HepG2 (cell line): ENCODE results near the gene CABLES2. TPM values are rescaled to one million over a fixed set of nuclear protein-coding genes. Genes with fewer than 3 reads are reported as not detected.

Source experiments
- ATF1 ChIP-seq: IDR thresholded peaks from 2 replicates; pipeline ENCODE4 v1.6.1; 2016; ENCODE audit warnings: mild to moderate bottlenecking, control low read depth
- BORCS8-MEF2B ChIP-seq: sonication (generic); formaldehyde crosslinking; IDR thresholded peaks from 2 replicates; pipeline ENCODE4 v1.8.0; 2022; ENCODE audit warnings: mild to moderate bottlenecking, missing genetic modification reagents
- CBX1 ChIP-seq: IDR thresholded peaks from one replicate; pipeline ENCODE4 v1.6.1; 2016; ENCODE audit warnings: antibody characterized with exemption, low read depth
- EZH2 ChIP-seq: conservative IDR thresholded peaks from 2 replicates; pipeline ENCODE4 v1.6.1; 2012; ENCODE audit warnings: mild to moderate bottlenecking, low read depth, low read length, moderate library complexity
- FOXJ3 ChIP-seq: sonication (generic); formaldehyde crosslinking; IDR thresholded peaks from 2 replicates; pipeline ENCODE4 v1.4.0; 2020; ENCODE audit warnings: missing genetic modification reagents, mild to moderate bottlenecking, borderline replicate concordance
- HCFC1 ChIP-seq: fragments of 150-350 bp; IDR thresholded peaks from 2 replicates; pipeline ENCODE4 v1.6.1; 2014; ENCODE audit warnings: low read depth, low read length
- HIC2 ChIP-seq: sonication (generic); formaldehyde crosslinking; IDR thresholded peaks from 2 replicates; pipeline ENCODE4 v1.9.0; 2022; ENCODE audit warnings: low read depth, missing genetic modification reagents
- MAFG ChIP-seq: sonication (generic); formaldehyde crosslinking; IDR thresholded peaks from 2 replicates; pipeline ENCODE4 v1.5.1; 2020; ENCODE audit warnings: mild to moderate bottlenecking, missing genetic modification reagents
- MIXL1 ChIP-seq: IDR thresholded peaks from 2 replicates; pipeline ENCODE4 v1.6.1; 2016
- NFE2 ChIP-seq: sonication (generic); formaldehyde crosslinking; IDR thresholded peaks from 2 replicates; pipeline ENCODE4 v1.4.0; 2020; ENCODE audit warnings: missing genetic modification reagents
- RAD21 ChIP-seq: fragments of 450-650 bp; formaldehyde crosslinking; IDR thresholded peaks from 2 replicates; pipeline ENCODE4 v1.5.0; 2020; ENCODE audit warnings: mild to moderate bottlenecking
- RARA ChIP-seq: IDR thresholded peaks from 2 replicates; pipeline ENCODE4 v1.6.1; 2016; ENCODE audit warnings: missing genetic modification reagents, missing compliant biosample characterization
- SKIL ChIP-seq: sonication (generic); formaldehyde crosslinking; IDR thresholded peaks from 2 replicates; pipeline ENCODE4 v1.8.0; 2022; ENCODE audit warnings: missing genetic modification reagents, mild to moderate bottlenecking, moderate library complexity, borderline replicate concordance
- SRF ChIP-seq: IDR thresholded peaks from 2 replicates; pipeline ENCODE4 v1.6.1; 2011; ENCODE audit warnings: mild to moderate bottlenecking, low read depth, low read length, moderate library complexity
- ZNF180 ChIP-seq: sonication (generic); formaldehyde crosslinking; IDR thresholded peaks from 2 replicates; pipeline ENCODE4 v1.4.0; 2020; ENCODE audit warnings: low read depth, missing genetic modification reagents, borderline replicate concordance
- ZNF225 ChIP-seq: sonication (generic); formaldehyde crosslinking; IDR thresholded peaks from 2 replicates; pipeline ENCODE4 v1.4.0; 2020; ENCODE audit warnings: mild to moderate bottlenecking, missing genetic modification reagents
- ZNF3 ChIP-seq: IDR thresholded peaks from 2 replicates; pipeline ENCODE4 v1.7.0; 2017; ENCODE audit warnings: inconsistent platforms
- ZNF543 ChIP-seq: sonication (generic); formaldehyde crosslinking; IDR thresholded peaks from 2 replicates; pipeline ENCODE4 v1.4.0; 2020; ENCODE audit warnings: mild to moderate bottlenecking, missing genetic modification reagents
- ZNF766 ChIP-seq: sonication (generic); formaldehyde crosslinking; IDR thresholded peaks from 2 replicates; pipeline ENCODE4 v1.5.0; 2020; ENCODE audit warnings: missing genetic modification reagents, borderline replicate concordance
- ZNF891 ChIP-seq: sonication (generic); formaldehyde crosslinking; IDR thresholded peaks from 2 replicates; pipeline ENCODE4 v1.5.0; 2020; ENCODE audit warnings: mild to moderate bottlenecking, missing genetic modification reagents
- polyA plus RNA-seq, 8 experiments: library from polyadenylated mRNA; depleted of rRNA in 3 of 8; stranded (reverse) in 7 of 8; unstranded in 1 of 8; fragments of >200 nt; fragmentation: Illumina TruSeq in 4 of 8; extraction: Trizol in 4 of 8; gene quantifications; 2 replicates each; pipeline versions ENCODE4 v1.2.1 to v1.2.3, GENCODE V29; 2011 to 2016; ENCODE audit warnings: low read depth in 4 of 8, missing spikeins in 1 of 8, mixed read lengths in 1 of 8; ENCODE audit not compliant: insufficient read depth in 1 of 8
- total RNA-seq, 5 experiments: library from RNA; depleted of rRNA; stranded (reverse); fragments of >200 nt; fragmentation: Illumina TruSeq; extraction: Trizol; gene quantifications; 2 replicates each; pipeline ENCODE4 v1.2.3, GENCODE V29; 2016; ENCODE audit warnings: low read depth in 1 of 5
- TF ChIP-seq, protein P1 (sequence below): sonication (generic); formaldehyde crosslinking; IDR thresholded peaks from 2 replicates; pipeline ENCODE4 v1.4.0; 2020; ENCODE audit warnings: missing genetic modification reagents
- TF ChIP-seq, protein P2 (sequence below): sonication (generic); formaldehyde crosslinking; IDR thresholded peaks from 2 replicates; pipeline ENCODE4 v1.5.0; 2020; ENCODE audit warnings: mild to moderate bottlenecking, low read depth, missing genetic modification reagents, borderline replicate concordance
- TF ChIP-seq, protein P3 (sequence below): sonication (generic); formaldehyde crosslinking; IDR thresholded peaks from 2 replicates; pipeline ENCODE4 v1.8.0; 2022; ENCODE audit warnings: missing genetic modification reagents, low read depth, mild to moderate bottlenecking, borderline replicate concordance
- TF ChIP-seq, protein P4 (sequence below): sonication (generic); formaldehyde crosslinking; IDR thresholded peaks from 2 replicates; pipeline ENCODE4 v1.4.0; 2020; ENCODE audit warnings: mild to moderate bottlenecking, missing genetic modification reagents

CABLES2 gene
- total and polyA plus RNA-seq, 2 of the 13 experiments (the other 11 are each of a cell fraction or from before 2014, with no cell fraction given): 5.2 to 9.7 TPM

GRCh38 chr20:62412194-62413024 is 5.3 kb upstream of the CABLES2 start (continued):
- 0 out of 2 replicates have a peak, but pooled peaks have one; percentile 19 for TF ChIP-seq ZNF891 (CRISPR knock-in tag)
- no peak for TF ChIP-seq NFE2 (CRISPR knock-in tag)
- TF ChIP-seq, protein P1, sequence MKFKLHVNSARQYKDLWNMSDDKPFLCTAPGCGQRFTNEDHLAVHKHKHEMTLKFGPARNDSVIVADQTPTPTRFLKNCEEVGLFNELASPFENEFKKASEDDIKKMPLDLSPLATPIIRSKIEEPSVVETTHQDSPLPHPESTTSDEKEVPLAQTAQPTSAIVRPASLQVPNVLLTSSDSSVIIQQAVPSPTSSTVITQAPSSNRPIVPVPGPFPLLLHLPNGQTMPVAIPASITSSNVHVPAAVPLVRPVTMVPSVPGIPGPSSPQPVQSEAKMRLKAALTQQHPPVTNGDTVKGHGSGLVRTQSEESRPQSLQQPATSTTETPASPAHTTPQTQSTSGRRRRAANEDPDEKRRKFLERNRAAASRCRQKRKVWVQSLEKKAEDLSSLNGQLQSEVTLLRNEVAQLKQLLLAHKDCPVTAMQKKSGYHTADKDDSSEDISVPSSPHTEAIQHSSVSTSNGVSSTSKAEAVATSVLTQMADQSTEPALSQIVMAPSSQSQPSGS (CRISPR knock-in tag): no peak
- 0 out of 2 replicates have a peak, but pooled peaks have one; percentile 1 for TF ChIP-seq BORCS8-MEF2B (CRISPR knock-in tag)
- no peak for TF ChIP-seq ATF1 (CRISPR knock-in tag)
- no peak for TF ChIP-seq MAFG (CRISPR knock-in tag)
- TF ChIP-seq FOXJ3 (CRISPR knock-in tag): no peak
- peak; percentile 64; the same call in 1 of the 2 replicates for TF ChIP-seq HIC2 (CRISPR knock-in tag)
- TF ChIP-seq ZNF225 (CRISPR knock-in tag): no peak
- no peak for TF ChIP-seq CBX1
- no peak for TF ChIP-seq ZNF180 (CRISPR knock-in tag)
- TF ChIP-seq SRF: no peak
- peak; percentile 7; the same call in 1 of the 2 replicates for TF ChIP-seq RARA (CRISPR knock-in tag)
- TF ChIP-seq ZNF766 (CRISPR knock-in tag): no peak
- TF ChIP-seq, protein P2, sequence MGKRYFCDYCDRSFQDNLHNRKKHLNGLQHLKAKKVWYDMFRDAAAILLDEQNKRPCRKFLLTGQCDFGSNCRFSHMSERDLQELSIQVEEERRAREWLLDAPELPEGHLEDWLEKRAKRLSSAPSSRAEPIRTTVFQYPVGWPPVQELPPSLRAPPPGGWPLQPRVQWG: no peak
- TF ChIP-seq HCFC1: no peak
- peak; percentile 32; the same call in 1 of the 2 replicates for TF ChIP-seq ZNF543
- TF ChIP-seq, protein P3, sequence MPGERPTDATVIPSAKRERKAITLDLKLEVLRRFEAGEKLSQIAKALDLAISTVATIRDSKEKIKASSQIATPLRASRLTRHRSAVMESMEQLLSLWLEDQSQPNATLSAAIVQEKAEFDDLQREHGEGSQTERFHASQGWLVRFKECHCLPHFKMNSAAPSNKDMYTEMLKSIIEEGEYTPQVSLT (CRISPR knock-in tag): no peak
- TF ChIP-seq ZNF3 (CRISPR knock-in tag): no peak
- no peak for TF ChIP-seq MIXL1 (CRISPR knock-in tag)
- TF ChIP-seq RAD21 (CRISPR knock-in tag): no peak
- no peak for TF ChIP-seq EZH2
- 0 out of 2 replicates have a peak, but pooled peaks have one; percentile 13 for TF ChIP-seq SKIL (CRISPR knock-in tag)
- TF ChIP-seq, protein P4, sequence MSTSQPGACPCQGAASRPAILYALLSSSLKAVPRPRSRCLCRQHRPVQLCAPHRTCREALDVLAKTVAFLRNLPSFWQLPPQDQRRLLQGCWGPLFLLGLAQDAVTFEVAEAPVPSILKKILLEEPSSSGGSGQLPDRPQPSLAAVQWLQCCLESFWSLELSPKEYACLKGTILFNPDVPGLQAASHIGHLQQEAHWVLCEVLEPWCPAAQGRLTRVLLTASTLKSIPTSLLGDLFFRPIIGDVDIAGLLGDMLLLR: no peak; the same call in none of the 2 replicates
